NCI-H774 (cell line): ENCODE results near the gene UBE3B.

Experiments used
- DNase-seq: peaks from one replicate; lab custom pipeline; 2025; lab: John Stamatoyannopoulos, UW

UBE3B gene

GRCh38 chr12:109497675-109498074 is 20.2 kb downstream of the UBE3B start:
- DNase-seq: no peak

GRCh38 chr12:109500406-109501185 is 23.2 kb downstream of the UBE3B start:
- DNase-seq: no peak

DNA sequence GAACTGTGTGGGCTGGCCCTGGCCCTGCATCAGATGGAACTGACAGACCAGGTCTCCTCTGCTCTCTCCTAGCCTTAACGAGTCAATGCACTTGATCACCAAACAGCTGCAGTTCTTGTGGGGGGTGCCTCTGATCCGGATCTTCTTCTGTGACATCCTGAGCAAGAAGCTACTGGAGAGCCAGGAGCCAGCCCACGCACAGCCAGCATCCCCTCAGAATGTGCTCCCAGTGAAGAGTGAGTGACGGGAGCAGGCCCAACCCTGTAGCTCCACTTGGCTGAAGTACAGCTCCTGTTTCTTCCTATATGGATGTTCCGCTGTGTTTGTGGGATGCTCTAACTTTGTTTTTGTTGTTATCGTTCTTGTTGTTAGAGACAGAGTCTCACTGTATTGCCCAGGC is 23.9 kb downstream of the UBE3B start:
- DNase-seq: no peak

DNA sequence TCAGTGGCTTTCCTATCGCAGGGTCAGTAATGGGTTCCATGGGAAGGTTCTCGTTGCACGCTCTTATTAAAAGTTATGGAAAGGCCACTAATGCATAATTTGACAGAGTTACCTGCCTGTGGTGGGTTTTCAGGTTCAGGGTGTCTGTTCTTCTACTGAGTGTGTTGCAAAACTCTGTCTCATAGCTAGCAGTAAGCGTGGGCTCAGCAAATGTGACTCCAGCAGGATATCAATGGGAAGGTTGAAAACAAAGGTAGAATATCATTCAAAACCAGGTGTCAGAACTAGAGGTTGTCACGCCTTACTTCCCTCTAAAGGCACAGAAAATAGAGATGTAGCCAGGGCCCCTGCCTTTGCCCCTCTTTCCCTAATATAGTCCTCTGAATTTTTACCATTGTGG is 24.9 kb downstream of the UBE3B start:
- DNase-seq: no peak

DNA sequence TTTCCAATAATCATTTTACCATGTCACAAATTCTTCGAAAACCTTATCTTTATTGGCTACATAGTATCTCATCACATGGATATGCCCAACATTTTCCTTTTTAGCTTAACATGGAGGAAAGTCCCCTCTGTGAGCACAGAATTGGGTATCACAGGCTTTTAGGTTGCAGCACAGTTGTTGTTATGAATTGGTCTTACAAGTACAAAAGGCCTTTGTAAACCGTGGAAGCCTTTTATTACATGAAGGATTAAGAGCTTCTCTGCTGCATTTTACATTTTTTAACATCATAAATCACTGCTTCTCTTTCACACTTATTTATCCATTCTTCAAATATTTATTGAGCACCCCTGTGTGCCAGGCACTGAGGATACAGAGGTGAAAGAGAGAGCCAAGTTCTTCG is 26.2 kb downstream of the UBE3B start:
- no peak for DNase-seq

GRCh38 chr12:109504068-109504467 is 26.6 kb downstream of the UBE3B start:
- no peak for DNase-seq

GRCh38 chr12:109510196-109510595 is 32.8 kb downstream of the UBE3B start:
- no peak for DNase-seq

DNA sequence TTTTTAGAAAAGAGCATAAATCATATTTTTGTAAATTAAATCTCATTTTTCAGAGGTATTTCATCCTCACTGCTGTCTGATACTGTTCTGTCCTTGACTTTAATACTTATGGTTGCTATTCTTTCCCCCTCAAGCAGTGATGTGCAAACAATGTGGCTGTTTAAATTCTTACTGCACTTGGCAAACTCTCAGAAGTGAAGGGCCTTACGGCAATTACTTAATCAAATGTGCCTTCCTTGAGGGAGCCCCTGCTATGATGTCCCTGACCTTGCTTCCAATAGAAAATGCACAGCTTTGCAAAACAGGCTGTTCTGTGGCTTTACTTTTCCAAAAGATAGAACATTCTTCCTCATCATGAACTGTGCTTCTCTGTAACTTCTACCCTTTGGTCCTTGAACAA is 35.2 kb downstream of the UBE3B start:
- DNase-seq: no peak

DNA sequence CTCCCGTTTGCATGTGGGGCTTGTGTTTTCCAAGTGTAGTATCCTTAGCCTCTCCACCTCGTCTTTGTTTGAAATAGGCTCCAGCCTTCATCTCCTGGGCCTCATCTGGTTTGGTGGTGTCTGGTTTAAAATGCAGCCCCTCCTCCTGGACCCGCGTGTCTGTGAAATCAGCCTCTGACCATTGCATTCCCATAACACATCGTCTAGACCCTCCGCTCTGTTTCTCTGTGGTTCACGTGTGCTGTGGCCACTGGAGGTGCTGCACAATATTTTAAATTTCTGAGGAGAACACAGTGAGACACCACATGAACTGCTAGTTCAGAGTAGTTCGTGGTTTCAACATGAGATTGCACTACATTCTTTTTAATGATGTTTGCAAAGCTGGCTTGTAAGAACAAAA is 35.6 kb downstream of the UBE3B start:
- no peak for DNase-seq

GRCh38 chr12:109513977-109514376 is 36.5 kb downstream of the UBE3B start:
- DNase-seq: no peak

DNA sequence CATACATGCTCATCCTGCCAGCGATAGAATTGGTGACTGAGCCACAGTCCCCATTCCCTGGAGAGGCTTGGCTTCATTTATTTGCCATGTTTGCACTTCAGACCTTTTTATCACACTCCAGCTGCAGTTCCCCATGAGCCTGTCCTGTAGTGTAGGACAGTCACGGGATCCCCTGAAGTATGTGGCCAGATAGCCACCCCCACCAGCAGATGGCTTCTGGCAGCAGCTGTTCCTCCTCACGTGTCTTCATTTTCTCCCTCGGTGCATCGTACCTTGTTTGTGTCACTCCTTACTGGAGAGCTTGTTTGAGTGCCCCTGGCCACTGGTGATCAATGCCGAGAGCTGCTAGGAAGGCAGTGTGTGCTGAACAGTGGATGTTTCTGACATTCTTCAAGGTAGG is 40.2 kb downstream of the UBE3B start:
- DNase-seq: no peak

- DNase-seq: peak; percentile 54
Observed at GRCh38 chr12:109518820-109519665, 41.6 kb downstream of the UBE3B start.

- no peak for DNase-seq
Observed at GRCh38 chr12:109519787-109520186, 42.4 kb downstream of the UBE3B start.

DNA sequence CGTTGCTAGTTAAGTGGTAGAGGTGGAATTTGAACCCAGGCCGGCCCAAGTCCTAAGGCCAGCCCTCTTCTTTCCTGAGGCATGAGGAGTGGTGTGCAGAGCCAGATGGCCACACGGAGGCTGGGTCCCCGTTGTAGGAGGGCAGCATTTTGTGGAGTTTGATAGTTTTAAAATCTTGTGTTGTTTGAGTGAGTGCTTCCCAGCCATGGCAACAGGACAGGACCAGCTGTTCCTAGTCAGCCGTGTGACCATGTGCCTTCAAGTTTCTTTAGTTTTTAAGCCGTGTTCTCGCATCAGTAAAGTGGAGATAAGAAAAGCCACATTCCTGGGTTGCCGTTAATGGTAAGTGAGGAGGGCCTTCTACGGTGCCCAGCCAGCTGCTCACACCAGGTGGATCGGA is 44.4 kb downstream of the UBE3B start:
- DNase-seq: no peak

DNA sequence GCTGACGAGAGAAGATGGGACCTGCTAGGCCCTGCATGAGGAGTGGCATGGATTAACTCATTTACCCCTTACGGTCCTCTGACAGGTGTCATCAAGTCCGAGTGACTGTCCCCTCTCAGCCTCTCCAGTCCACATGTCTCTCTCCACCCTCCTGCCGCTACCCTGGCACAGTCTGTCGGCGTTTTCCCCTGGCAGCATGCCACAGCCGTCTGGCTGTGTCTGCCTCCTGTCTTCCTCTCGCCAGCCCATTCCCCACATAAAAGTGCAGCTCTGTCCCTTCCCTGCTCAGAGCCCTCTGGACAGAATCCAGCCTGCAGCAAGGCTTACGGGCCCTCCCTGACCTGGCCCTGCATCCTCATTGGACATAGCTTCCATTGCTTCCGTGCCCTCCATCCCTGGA is 45.6 kb downstream of the UBE3B start:
- DNase-seq: no peak

GRCh38 chr12:109523504-109523903 is 46.1 kb downstream of the UBE3B start:
- no peak for DNase-seq

DNA sequence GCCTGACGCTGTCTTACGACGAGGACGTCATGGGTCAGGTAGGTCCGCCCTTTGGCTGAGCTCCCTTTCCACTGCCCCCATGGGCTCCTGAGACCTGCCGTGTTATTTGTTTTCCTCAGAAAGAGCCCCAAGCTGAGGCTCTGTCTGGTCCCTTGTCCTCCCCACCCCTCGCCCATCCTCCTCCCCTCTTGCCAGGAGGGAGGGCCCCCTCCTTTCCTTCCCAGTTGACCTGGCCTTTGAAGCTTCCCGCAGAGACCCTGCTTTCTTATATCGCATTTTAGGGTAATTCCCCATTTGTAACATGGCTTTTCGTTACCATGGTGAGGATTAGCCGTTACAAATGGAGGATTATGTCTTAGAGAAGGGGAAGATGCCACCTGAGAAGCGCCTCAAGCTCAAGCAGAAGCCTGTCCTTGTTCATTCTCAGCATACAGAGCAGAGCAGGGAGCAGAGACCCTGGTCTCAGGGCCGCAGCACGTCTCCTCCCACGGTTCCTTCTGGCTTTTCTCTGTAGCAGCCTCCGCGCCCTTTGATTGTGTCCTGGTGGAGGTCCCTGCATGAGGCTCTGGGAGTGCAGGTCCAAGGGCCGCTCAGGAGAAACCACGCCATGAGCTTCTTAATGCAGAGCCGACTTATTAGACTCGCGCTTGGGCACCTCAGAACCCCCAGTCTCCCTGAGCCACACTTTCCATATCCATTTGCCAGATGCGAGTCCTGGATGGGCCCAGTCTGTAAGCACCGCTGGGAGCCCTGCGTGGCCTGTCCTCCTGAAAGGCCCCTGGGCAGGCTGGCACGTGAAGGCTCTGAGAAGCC is 47.2 kb downstream of the UBE3B start:
- no peak for DNase-seq

GRCh38 chr12:109525279-109525585 is 47.8 kb downstream of the UBE3B start:
- no peak for DNase-seq

GRCh38 chr12:109527489-109528123 is 50.2 kb downstream of the UBE3B start:
- DNase-seq: no peak

GRCh38 chr12:109529691-109530640 is 52.5 kb downstream of the UBE3B start:
- DNase-seq: no peak

DNA sequence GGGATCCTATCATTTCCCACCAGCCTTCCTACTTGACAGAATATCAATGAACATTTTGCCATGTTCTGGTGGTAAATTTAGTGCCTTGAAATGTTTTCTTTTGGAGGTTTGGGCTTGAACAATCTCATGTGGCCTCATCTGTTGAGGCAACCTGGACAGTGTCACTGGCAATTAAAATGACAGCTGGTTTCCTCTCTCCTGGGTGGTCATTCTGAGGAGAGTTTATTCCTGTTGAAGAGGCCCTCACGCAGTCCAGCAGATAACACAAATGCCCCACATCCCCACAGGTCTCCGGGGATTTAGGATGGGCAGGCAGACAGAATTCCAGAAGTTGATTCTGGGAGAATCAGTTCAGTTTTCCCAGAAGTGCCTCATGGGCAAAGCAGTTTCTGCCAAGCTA is 54.0 kb downstream of the UBE3B start:
- DNase-seq: no peak
